K562 (cell line): ENCODE results near the gene CEMIP. TPM values are rescaled to one million over a fixed set of nuclear protein-coding genes. Genes with fewer than 3 reads are reported as not detected.

Experiments
- ATAC-seq: fragments of 200-7000 bp; cut with Tn5 transposase; 3 replicates; pipeline ENCODE4 v1.9.1; 2020; ENCODE audit warnings: moderate library complexity
- BruUV-seq: library from RNA; stranded (reverse); fragments of 400-500 nt; replicated peaks from 2 replicates; lab custom pipeline; 2021; lab: Mats Ljungman, UMichigan
- CTCF ChIA-PET: fragments of 300-600 bp; formaldehyde crosslinking; extraction: SDS; loops from one replicate; lab custom pipeline; 2021; ENCODE audit warnings: low intra/inter-chr PET ratio; lab: Yijun Ruan, JAX
- POLR2A ChIA-PET: fragments of 300-600, 350-650 bp; sonication (Branson Sonifier 250); formaldehyde crosslinking; extraction: SDS; loops from one replicate; lab custom pipeline; 2021; ENCODE audit warnings: antibody characterized with exemption, inconsistent platforms; lab: Yijun Ruan, JAX
- DNase-seq, 4 experiments: peaks; one replicate each; pipeline versions ENCODE4 v3.0.0 to v3.0.0-alpha.2; 2011 to 2018; ENCODE audit warnings: low spot score in 3 of 4, mixed read lengths in 3 of 4; ENCODE audit errors: extremely low read depth in 1 of 4
- FAIRE-seq: peaks from 2 replicates; lab custom pipeline; 2011; peaks lifted over from hg19 to GRCh38; lab: Jason Lieb, UNC
- H2AFZ ChIP-seq: 2 replicates; pipeline ENCODE4 v1.6.0; 2011; ENCODE audit warnings: low read depth, low read length, control low read depth, inconsistent platforms
- H3K27ac ChIP-seq: fragments of 200-600 bp; 3 replicates; pipeline ENCODE4 v1.8.0; 2011; ENCODE audit warnings: low read depth, mild to moderate bottlenecking, control low read depth, inconsistent platforms, low read length, moderate library complexity, mixed read lengths; ENCODE audit errors: extremely low read depth
- H3K27me3 ChIP-seq, 2 experiments: fragments of 300-600 bp in 1 of 2; 2 replicates in 1 of 2; 3 replicates in 1 of 2; pipeline versions ENCODE4 v1.6.0 to v1.8.0; 2011; ENCODE audit warnings: inconsistent platforms in 2 of 2, low read length in 2 of 2, mild to moderate bottlenecking in 1 of 2, mixed read lengths in 1 of 2, moderate library complexity in 1 of 2; ENCODE audit not compliant: control insufficient read depth in 2 of 2, insufficient read depth in 2 of 2
- H3K36me3 ChIP-seq: fragments of 300-600 bp; 3 replicates; pipeline ENCODE4 v1.8.0; 2011; ENCODE audit warnings: mild to moderate bottlenecking, low read length, inconsistent platforms; ENCODE audit not compliant: control insufficient read depth, insufficient read depth
- H3K4me1 ChIP-seq, 2 experiments: fragments of 200-600 bp in 1 of 2; replicated peaks in 1 of 2; 2 replicates in 1 of 2; 3 replicates in 1 of 2; pipeline versions ENCODE4 v1.5.1 to v1.8.0; 2011; ENCODE audit warnings: inconsistent platforms in 2 of 2, low read length in 2 of 2, mild to moderate bottlenecking in 1 of 2, mixed read lengths in 1 of 2, moderate library complexity in 1 of 2; ENCODE audit not compliant: control insufficient read depth in 2 of 2, insufficient read depth in 2 of 2
- H3K4me2 ChIP-seq: 2 replicates; pipeline ENCODE4 v1.6.1; 2011; ENCODE audit warnings: low read length, control low read depth, inconsistent platforms, mixed read lengths; ENCODE audit not compliant: insufficient read depth
- H3K4me3 ChIP-seq: fragments of 200-600 bp; sonication (generic), shearing (Covaris generic); 2 replicates; pipeline ENCODE4 v1.5.1; 2016; ENCODE audit warnings: control low read depth, inconsistent platforms
- H3K79me2 ChIP-seq: fragments of 200-600 bp; 3 replicates; pipeline ENCODE4 v1.8.0; 2011; ENCODE audit warnings: low read length, inconsistent platforms; ENCODE audit not compliant: control insufficient read depth, insufficient read depth
- H3K9ac ChIP-seq, 2 experiments: 2 replicates each; pipeline versions ENCODE4 v1.6.0 to v1.6.1; 2011; ENCODE audit warnings: low read depth in 2 of 2, low read length in 2 of 2, control low read depth in 1 of 2, inconsistent platforms in 1 of 2, mild to moderate bottlenecking in 1 of 2, mixed read lengths in 1 of 2; ENCODE audit not compliant: insufficient read depth in 1 of 2
- H3K9me1 ChIP-seq: one replicate; pipeline ENCODE4 v1.6.0; 2011; ENCODE audit warnings: inconsistent platforms, mild to moderate bottlenecking, low read length, moderate library complexity; ENCODE audit not compliant: control insufficient read depth, insufficient read depth
- H3K9me3 ChIP-seq: replicated peaks from 2 replicates; pipeline ENCODE4 v1.5.1; 2011; ENCODE audit warnings: low read depth, low read length, inconsistent platforms; ENCODE audit not compliant: control insufficient read depth, insufficient read depth
- H4K20me1 ChIP-seq: replicated peaks from 2 replicates; pipeline ENCODE4 v1.6.1; 2011; ENCODE audit warnings: low read length, inconsistent platforms, mixed read lengths; ENCODE audit not compliant: control insufficient read depth, insufficient read depth
- ADNP ChIP-seq: fragments of 200-800 bp; sonication (Bioruptor generic); IDR thresholded peaks from 2 replicates; pipeline ENCODE4 v1.6.1; 2016; ENCODE audit warnings: missing genetic modification characterization, missing compliant biosample characterization
- EP400 ChIP-seq: fragments of 450-650 bp; IDR thresholded peaks from 2 replicates; pipeline ENCODE4 v1.6.1; 2017; ENCODE audit warnings: antibody characterized with exemption, mild to moderate bottlenecking, moderate library complexity
- NFIC ChIP-seq: fragments of 450-650 bp; IDR thresholded peaks from 2 replicates; pipeline ENCODE4 v1.6.1; 2017; ENCODE audit warnings: mild to moderate bottlenecking, inconsistent platforms
- PYGO2 ChIP-seq: fragments of 450-650 bp; IDR thresholded peaks from 2 replicates; pipeline ENCODE4 v1.6.1; 2016; ENCODE audit warnings: mild to moderate bottlenecking, missing genetic modification characterization, moderate library complexity, missing compliant biosample characterization
- RBM15 ChIP-seq: fragments of 200-400 bp; formaldehyde crosslinking; IDR thresholded peaks from 2 replicates; pipeline ENCODE4 v1.6.1; 2018; ENCODE audit warnings: mild to moderate bottlenecking, low read length, moderate library complexity; ENCODE audit not compliant: insufficient read depth
- ZNF3 ChIP-seq: fragments of 250-450 bp; sonication (Bioruptor Pico); IDR thresholded peaks from 2 replicates; pipeline ENCODE4 v1.5.0; 2021; ENCODE audit warnings: mild to moderate bottlenecking, moderate library complexity
- ZNF408 ChIP-seq: fragments of 250-450 bp; sonication (Bioruptor Pico); IDR thresholded peaks from 2 replicates; pipeline ENCODE4 v1.4.0; 2020; ENCODE audit warnings: low read depth, mild to moderate bottlenecking, moderate library complexity
- ZNF75A ChIP-seq: fragments of 450-650 bp; formaldehyde crosslinking; IDR thresholded peaks from 2 replicates; pipeline ENCODE4 v1.4.0; 2020; ENCODE audit warnings: mild to moderate bottlenecking
- ZNF830 ChIP-seq: fragments of 250-450 bp; sonication (Bioruptor Pico); IDR thresholded peaks from 2 replicates; pipeline ENCODE4 v1.5.0; 2021; ENCODE audit warnings: mild to moderate bottlenecking
- WGBS: fragments of 100-300 bp; shearing (Covaris generic); methylation state at CpG from one replicate; pipeline ENCODE4 v1.1.6; 2016; ENCODE audit warnings: low coverage, mixed read lengths; ENCODE audit not compliant: insufficient coverage; ENCODE audit errors: missing lambda C conversion rate; 5-methylcytosine and 5-hydroxymethylcytosine counted together
- in situ Hi-C: fragments of 300-500 bp; cut with MboI; formaldehyde crosslinking; loops from 4 replicates; pipeline ENCODE4 v1.15.0; 2018; ENCODE audit warnings: inconsistent platforms, mixed read lengths
- intact Hi-C: fragments of 100-400 bp; cut with micrococcal nuclease; formaldehyde crosslinking; loops from 2 replicates; pipeline ENCODE4 v1.14.2; 2022
- polyA plus RNA-seq, 8 experiments: library from polyadenylated mRNA; depleted of rRNA in 4 of 8; stranded (reverse) in 5 of 8; unstranded in 3 of 8; fragments of >200 nt; fragmentation: Nextera tagmentation in 2 of 8; fragmentation: Illumina TruSeq in 1 of 8; extraction: Ambion mirVana in 2 of 8; extraction: Trizol in 1 of 8; gene quantifications; 2 replicates each; pipeline versions ENCODE4 v1.2.1 to v1.2.3, GENCODE V29; 2011 to 2014; ENCODE audit warnings: inconsistent platforms in 1 of 8, missing spikeins in 1 of 8
- total RNA-seq, 7 experiments: library from RNA; depleted of rRNA in 6 of 7; stranded (reverse); fragments of >200 nt in 6 of 7; fragmentation: Illumina TruSeq in 2 of 7; extraction: Trizol in 2 of 7; gene quantifications; 2 replicates each; pipeline versions ENCODE4 v1.2.1 to v1.2.3, GENCODE V29; 2011 to 2021; ENCODE audit warnings: low replicate concordance in 1 of 7
- TF ChIP-seq, protein P1 (sequence below): sonication (generic); formaldehyde crosslinking; IDR thresholded peaks from 2 replicates; pipeline ENCODE4 v1.8.0; 2022; ENCODE audit warnings: missing genetic modification reagents, mild to moderate bottlenecking, moderate library complexity, borderline replicate concordance

Gene CEMIP
- total and polyA plus RNA-seq, 9 of the 15 experiments (the other 6 are each of a cell fraction or from before 2014, with no cell fraction given): 0.33 TPM; not detected in 8

DNA sequence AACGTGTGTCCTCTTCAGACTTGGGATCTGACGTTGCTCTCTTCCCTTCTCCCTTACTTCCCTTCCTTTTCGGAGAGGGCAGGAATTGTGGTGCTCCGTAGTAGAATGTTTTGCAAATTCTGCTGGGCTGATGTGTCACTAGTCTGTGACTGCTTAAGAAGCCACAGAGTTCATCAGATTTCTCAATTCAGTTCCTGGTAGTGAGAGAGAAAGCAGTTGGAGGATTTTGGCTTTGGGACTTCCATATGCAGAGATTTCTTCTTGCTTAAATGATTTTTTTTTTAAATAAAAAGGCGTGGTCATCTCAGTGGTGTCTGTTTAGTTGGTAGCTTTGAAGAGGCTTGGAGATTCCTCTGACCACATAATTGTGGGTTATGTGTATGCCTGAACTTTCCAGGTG, 10.1 kb downstream of the CEMIP start:
- WGBS: 0% methylated on average over 5 of the region's 5 CpGs
- no peak for TF ChIP-seq ZNF75A (CRISPR knock-in tag)
- TF ChIP-seq NFIC: no peak
- no peak for TF ChIP-seq RBM15
- TF ChIP-seq PYGO2 (tag): no peak
- TF ChIP-seq ADNP (tag): no peak
- TF ChIP-seq, protein P1, sequence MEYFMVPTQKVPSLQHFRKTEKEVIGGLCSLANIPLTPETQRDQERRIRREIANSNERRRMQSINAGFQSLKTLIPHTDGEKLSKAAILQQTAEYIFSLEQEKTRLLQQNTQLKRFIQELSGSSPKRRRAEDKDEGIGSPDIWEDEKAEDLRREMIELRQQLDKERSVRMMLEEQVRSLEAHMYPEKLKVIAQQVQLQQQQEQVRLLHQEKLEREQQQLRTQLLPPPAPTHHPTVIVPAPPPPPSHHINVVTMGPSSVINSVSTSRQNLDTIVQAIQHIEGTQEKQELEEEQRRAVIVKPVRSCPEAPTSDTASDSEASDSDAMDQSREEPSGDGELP: no peak
- TF ChIP-seq ZNF830 (CRISPR knock-in tag): no peak
- no peak for TF ChIP-seq ZNF408
- no peak for TF ChIP-seq EP400
- no peak for TF ChIP-seq ZNF3 (CRISPR knock-in tag)
- DNase-seq: no peak
- Histone ChIP-seq H2AFZ (no peak overlapping the region), H3K27me3 (peaks cover 5 to 19% of the 10 kb centered on the region in 2 experiments; a peak in 3 of 5 replicates), H3K9ac (no peak overlapping the region), H3K4me2 (no peak overlapping the region), H3K9me3 (no peaks in the 10 kb centered on the region), H3K9me1 (no peaks in the 10 kb centered on the region), H3K4me1 (no peaks in the 10 kb centered on the region), H3K79me2 (no peaks in the 10 kb centered on the region), H3K27ac (no peak overlapping the region), H3K36me3 (no peaks in the 10 kb centered on the region), H4K20me1 (peaks cover 6% of the 10 kb centered on the region; the same call in 1 of the 2 replicates), H3K4me3 (no peak overlapping the region)
- ChIA-PET POLR2A (no interaction called here), CTCF (no interaction called here)
- FAIRE-seq: no peak
- intact Hi-C loops (no loop called here), in situ Hi-C loops (no loop called here)
- BruUV-seq: no TSS peak
- no peak for ATAC-seq
